Smooth muscle cell (in vitro differentiated cells): ENCODE results near the gene FBXO17. TPM values are rescaled to one million over a fixed set of nuclear protein-coding genes. Genes with fewer than 3 reads are reported as not detected.
"Not testable (repeated sequence)": the region's sequence is repeated elsewhere in the genome, so short reads cannot be mapped to it uniquely, and the experiment has no call there.

ENCODE experiments used
- DNase-seq: peaks from one replicate; lab custom pipeline; 2025; ENCODE audit not compliant: unreplicated experiment; lab: John Stamatoyannopoulos, UW
- H2AFZ ChIP-seq: fragments of 200-600 bp; sonication (generic); 2 replicates; pipeline ENCODE4 v1.6.0; 2016; ENCODE audit warnings: antibody characterized with exemption, low read depth, mild to moderate bottlenecking
- H3F3A ChIP-seq: fragments of 200-600 bp; sonication (generic); 2 replicates; pipeline ENCODE4 v1.6.0; 2017; ENCODE audit warnings: antibody characterized with exemption, low read depth
- H3K27ac ChIP-seq: fragments of 200-600 bp; sonication (generic); 2 replicates; pipeline ENCODE4 v1.5.1; 2016; ENCODE audit warnings: low read depth, mild to moderate bottlenecking
- H3K27me3 ChIP-seq: fragments of 200-600 bp; sonication (generic); 2 replicates; pipeline ENCODE4 v1.6.1; 2016; ENCODE audit warnings: low read depth, mild to moderate bottlenecking
- H3K36me3 ChIP-seq: fragments of 200-600 bp; sonication (generic); 2 replicates; pipeline ENCODE4 v1.5.1; 2016; ENCODE audit warnings: low read depth
- H3K4me1 ChIP-seq: fragments of 200-600 bp; sonication (generic); 2 replicates; pipeline ENCODE4 v1.5.1; 2016; ENCODE audit warnings: low read depth
- H3K4me2 ChIP-seq: fragments of 200-600 bp; sonication (generic); 2 replicates; pipeline ENCODE4 v1.6.0; 2016; ENCODE audit warnings: mild to moderate bottlenecking
- H3K4me3 ChIP-seq: fragments of 200-600 bp; sonication (generic); 2 replicates; pipeline ENCODE4 v1.5.1; 2016; ENCODE audit warnings: mild to moderate bottlenecking
- H3K79me2 ChIP-seq: fragments of 200-600 bp; sonication (generic); 2 replicates; pipeline ENCODE4 v1.6.0; 2016; ENCODE audit warnings: low read depth, mild to moderate bottlenecking
- H3K9ac ChIP-seq: fragments of 200-600 bp; sonication (generic); 2 replicates; pipeline ENCODE4 v1.6.0; 2016; ENCODE audit warnings: low read depth
- H3K9me3 ChIP-seq: fragments of 200-600 bp; sonication (generic); replicated peaks from 2 replicates; pipeline ENCODE4 v1.5.1; 2016; ENCODE audit warnings: low read depth
- H4K20me1 ChIP-seq: fragments of 200-600 bp; sonication (generic); 2 replicates; pipeline ENCODE4 v1.6.0; 2016; ENCODE audit warnings: low read depth
- WGBS: methylation state at CpG from one replicate; pipeline ENCODE4 v1.1.7; 2016; ENCODE audit warnings: low lambda C conversion rate; 5-methylcytosine and 5-hydroxymethylcytosine counted together
- polyA plus RNA-seq: library from polyadenylated mRNA; unstranded; fragments of >200 nt; fragmentation: Nextera tagmentation; extraction: Ambion mirVana; gene quantifications from 2 replicates; pipeline ENCODE4 v1.2.1, GENCODE V29; 2016
- total RNA-seq: library from RNA; depleted of rRNA; stranded (reverse); fragments of >200 nt; gene quantifications from 2 replicates; pipeline ENCODE4 v1.2.3, GENCODE V29; 2014
- TF ChIP-seq, protein P1 (sequence below): fragments of 200-600 bp; sonication (generic); IDR thresholded peaks from 2 replicates; pipeline ENCODE4 v1.5.1; 2017; ENCODE audit warnings: borderline replicate concordance, mild to moderate bottlenecking, antibody characterized with exemption; ENCODE audit not compliant: insufficient read depth, poor library complexity, severe bottlenecking

FBXO17 gene
- total and polyA plus RNA-seq, 2 experiments from 2014 or later, result 8.2 to 17.9 TPM

- TF ChIP-seq, protein P1, sequence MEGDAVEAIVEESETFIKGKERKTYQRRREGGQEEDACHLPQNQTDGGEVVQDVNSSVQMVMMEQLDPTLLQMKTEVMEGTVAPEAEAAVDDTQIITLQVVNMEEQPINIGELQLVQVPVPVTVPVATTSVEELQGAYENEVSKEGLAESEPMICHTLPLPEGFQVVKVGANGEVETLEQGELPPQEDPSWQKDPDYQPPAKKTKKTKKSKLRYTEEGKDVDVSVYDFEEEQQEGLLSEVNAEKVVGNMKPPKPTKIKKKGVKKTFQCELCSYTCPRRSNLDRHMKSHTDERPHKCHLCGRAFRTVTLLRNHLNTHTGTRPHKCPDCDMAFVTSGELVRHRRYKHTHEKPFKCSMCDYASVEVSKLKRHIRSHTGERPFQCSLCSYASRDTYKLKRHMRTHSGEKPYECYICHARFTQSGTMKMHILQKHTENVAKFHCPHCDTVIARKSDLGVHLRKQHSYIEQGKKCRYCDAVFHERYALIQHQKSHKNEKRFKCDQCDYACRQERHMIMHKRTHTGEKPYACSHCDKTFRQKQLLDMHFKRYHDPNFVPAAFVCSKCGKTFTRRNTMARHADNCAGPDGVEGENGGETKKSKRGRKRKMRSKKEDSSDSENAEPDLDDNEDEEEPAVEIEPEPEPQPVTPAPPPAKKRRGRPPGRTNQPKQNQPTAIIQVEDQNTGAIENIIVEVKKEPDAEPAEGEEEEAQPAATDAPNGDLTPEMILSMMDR, result no peak
Observed at GRCh38 chr19:38971672-38972071, 3.9 kb downstream of the FBXO17 start.

GRCh38 chr19:38970664-38971532, 4.6 kb downstream of the FBXO17 start:
- H3K4me1 ChIP-seq, result peaks cover 9% of the 10 kb centered on the region
- no peaks in the 10 kb centered on the region for H3K9me3 ChIP-seq
- no peak overlapping the region for H3K4me3 ChIP-seq
- no peak overlapping the region for H3K9ac ChIP-seq
- no peak overlapping the region for H3K27ac ChIP-seq
- TF ChIP-seq, protein P1, result no peak
- no peak for DNase-seq
- H3K36me3 ChIP-seq, result no peaks in the 10 kb centered on the region
- peaks cover 8% of the 10 kb centered on the region for H3F3A ChIP-seq
- peaks cover 27% of the 10 kb centered on the region for H3K79me2 ChIP-seq
- H4K20me1 ChIP-seq, result no peaks in the 10 kb centered on the region
- no peak overlapping the region for H2AFZ ChIP-seq
- no peaks in the 10 kb centered on the region for H3K27me3 ChIP-seq
- no peak overlapping the region for H3K4me2 ChIP-seq
- WGBS, result 86% methylated on average over 12 of the region's 12 CpGs

More at GRCh38 chr19:38971672-38972071, 3.9 kb downstream of the FBXO17 start:
- H3K4me2 ChIP-seq, result no peak overlapping the region
- peaks cover 14% of the 10 kb centered on the region for H3F3A ChIP-seq
- H3K36me3 ChIP-seq, result no peaks in the 10 kb centered on the region
- H3K27me3 ChIP-seq, result no peaks in the 10 kb centered on the region
- no peak overlapping the region for H3K4me3 ChIP-seq
- H3K79me2 ChIP-seq, result peaks cover 27% of the 10 kb centered on the region
- H3K9ac ChIP-seq, result no peak overlapping the region
- DNase-seq, result no peak
- no peak overlapping the region for H2AFZ ChIP-seq
- H3K27ac ChIP-seq, result no peak overlapping the region
- 96% methylated on average over 2 of the region's 2 CpGs for WGBS
- no peaks in the 10 kb centered on the region for H3K9me3 ChIP-seq
- H3K4me1 ChIP-seq, result peaks cover 15% of the 10 kb centered on the region
- H4K20me1 ChIP-seq, result no peaks in the 10 kb centered on the region

- not testable (repeated sequence) for H3K9me3 ChIP-seq, H3K79me2 ChIP-seq, H4K20me1 ChIP-seq, H3F3A ChIP-seq, H3K4me2 ChIP-seq, H3K36me3 ChIP-seq, H3K4me3 ChIP-seq, H3K9ac ChIP-seq, H2AFZ ChIP-seq, H3K27ac ChIP-seq, DNase-seq, H3K27me3 ChIP-seq, H3K4me1 ChIP-seq
- WGBS, result 97% methylated on average over 5 of the region's 5 CpGs
Observed at GRCh38 chr19:38966149-38966548, 9.4 kb downstream of the FBXO17 start.

DNA sequence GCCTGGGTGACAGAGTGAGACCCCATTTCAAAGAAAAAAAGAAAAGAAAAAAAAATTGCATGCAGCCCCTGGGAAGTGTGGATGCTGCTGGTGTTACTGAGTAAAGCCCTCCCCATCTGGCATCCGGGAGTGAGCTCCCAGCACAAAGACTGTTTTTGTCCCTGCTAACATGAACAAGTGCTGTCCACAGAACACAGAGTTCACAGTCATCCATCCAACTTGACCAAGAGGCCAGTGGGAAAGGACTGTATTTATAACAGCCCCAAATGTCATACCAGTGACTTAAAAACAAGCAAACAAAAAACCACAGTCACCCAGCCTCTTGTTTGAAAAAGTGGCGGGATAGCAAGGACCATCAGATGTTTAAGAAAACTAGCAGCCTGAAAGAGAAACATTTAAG, 10.8 kb downstream of the FBXO17 start:
- Histone ChIP-seq H3F3A (no peaks in the 10 kb centered on the region), H3K4me1 (no peaks in the 10 kb centered on the region), H3K4me2 (no peak overlapping the region), H3K9me3 (no peaks in the 10 kb centered on the region), H3K4me3 (no peak overlapping the region), H2AFZ (no peak overlapping the region), H3K79me2 (peaks cover 4% of the 10 kb centered on the region), H3K9ac (no peak overlapping the region), H3K36me3 (no peaks in the 10 kb centered on the region), H3K27me3 (no peaks in the 10 kb centered on the region), H3K27ac (no peak overlapping the region), H4K20me1 (no peaks in the 10 kb centered on the region)
- 76% methylated on average over 2 of the region's 2 CpGs for WGBS
- TF ChIP-seq, protein P1, result no peak
- no peak for DNase-seq
